Psoas muscle (tissue), 8 donors: ENCODE data around the gene TP53I11. TPM values are rescaled to one million over a fixed set of nuclear protein-coding genes. Genes with fewer than 3 reads are reported as not detected.

Experiments used
- ATAC-seq, 4 donors: fragments of 200-7000 bp; cut with Tn5 transposase; one replicate each; pipeline ENCODE4 v1.9.1; 2020; ENCODE audit warnings: moderate library complexity in 3 of 4, mild to moderate bottlenecking in 2 of 4
- DNase-seq, 2 donors: peaks; one replicate each; pipeline ENCODE4 v3.0.0-alpha.2; 2020
- H3K27ac ChIP-seq: fragments of 200-600 bp; one replicate; pipeline ENCODE4 v1.8.0; 2022
- H3K27me3 ChIP-seq, 3 donors: fragments of 200-600 bp in 1 of 3; one replicate each; pipeline versions ENCODE4 v1.6.1 to v1.8.0; 2013 to 2022; ENCODE audit warnings: low read length in 2 of 3, mild to moderate bottlenecking in 2 of 3, moderate library complexity in 1 of 3; ENCODE audit not compliant: insufficient read depth in 3 of 3
- H3K36me3 ChIP-seq, 2 donors: fragments of 200-600 bp in 1 of 2; one replicate each; pipeline versions ENCODE4 v1.6.1 to v1.8.0; 2013 to 2022; ENCODE audit warnings: low read depth in 1 of 2, mild to moderate bottlenecking in 1 of 2, moderate library complexity in 1 of 2; ENCODE audit not compliant: insufficient read depth in 1 of 2
- H3K4me1 ChIP-seq: fragments of 200-600 bp; one replicate; pipeline ENCODE4 v1.8.0; 2022
- H3K4me3 ChIP-seq: fragments of 200-600 bp; one replicate; pipeline ENCODE4 v1.8.0; 2022; ENCODE audit warnings: mild to moderate bottlenecking
- H3K9me3 ChIP-seq: fragments of 200-600 bp; one replicate; pipeline ENCODE4 v1.8.0; 2022
- CTCF ChIP-seq: fragments of 200-600 bp; IDR thresholded peaks from one replicate; pipeline ENCODE4 v1.8.0; 2022; ENCODE audit warnings: antibody characterized with exemption
- WGBS, 3 donors: extraction: QIAGEN DNeasy Blood & Tissue Kit; methylation state at CpG; one replicate each; pipeline versions ENCODE4 v1.1.6 to v1.1.7; 2013; 5-methylcytosine and 5-hydroxymethylcytosine counted together
- intact Hi-C, 2 donors: fragments of 100-400 bp; cut with DNase I; formaldehyde crosslinking; loops; one replicate each; pipeline versions ENCODE4 v1.11.0 to v1.14.2; 2022
- polyA plus RNA-seq, 3 donors: library from polyadenylated mRNA; stranded (reverse); fragments of 200-250 nt; gene quantifications; one replicate each; pipeline ENCODE4 v1.2.3, GENCODE V29; 2013
- total RNA-seq, 4 donors: library from RNA; stranded (reverse); fragmentation: NEBNext Ultra II Directional in 2 of 4; extraction: Animal tissue kit (Norgen Biotek cat#: 25700) in 2 of 4; gene quantifications; one replicate each; pipeline versions ENCODE4 v1.2.1 to v1.2.4, GENCODE V29; 2021 to 2023
- donor health status: healthy with polysubstance abuse.
- donor health status: DM: no; HTN: no; CAD: no; lungs with moderate emphysema.
- donor health status: Bipolar disorder and iron deficiency.
- donor health status: healthy.
- donor health status: DM: yes; HTN: yes; CAD: no.
- donor health status: DM: no; HTN: no; CAD: no.
- donor health status: DM: no; HTN: no; CAD: no.
- donor health status: DM: yes; HTN: yes; CAD: no.

The TP53I11 gene
- total and polyA plus RNA-seq, 7 donors = 4.8 to 16.5 (median 8.3) TPM

- intact Hi-C loops = no loop called here
- Histone ChIP-seq H3K27me3 (no peaks in the 10 kb centered on the region), H3K4me1 (no peaks in the 10 kb centered on the region), H3K9me3 (no peaks in the 10 kb centered on the region), H3K4me3 (no peak overlapping the region), H3K36me3 (no peaks in the 10 kb centered on the region), H3K27ac (no peak overlapping the region)
- DNase-seq = no peak
- no peak for ATAC-seq
- 78 to 93% (median 86%) methylated on average over 3 of the region's 3 CpGs for WGBS, 3 donors
- no peak for TF ChIP-seq CTCF
Measured at GRCh38 chr11:44962464-44962863, 11.8 kb upstream of the TP53I11 start.

- H3K27me3 ChIP-seq = peaks cover 0 to 9% (median 0%) of the 10 kb centered on the region in 3 donors
- 43 to 50% (median 44%) methylated on average over 7 of the region's 7 CpGs for WGBS, 3 donors
- H3K36me3 ChIP-seq = no peaks in the 10 kb centered on the region
- H3K27ac ChIP-seq = no peak overlapping the region
- ATAC-seq (no peak), DNase-seq (no peak)
- H3K4me3 ChIP-seq = no peak overlapping the region
- no peaks in the 10 kb centered on the region for H3K4me1 ChIP-seq
- TF ChIP-seq CTCF = no peak
- intact Hi-C loops = no loop called here
- H3K9me3 ChIP-seq = no peaks in the 10 kb centered on the region
Measured at GRCh38 chr11:44960200-44960845, 9.6 kb upstream of the TP53I11 start.

GRCh38 chr11:44959064-44959463 lies 8.4 kb upstream of the TP53I11 start:
- H3K4me3 ChIP-seq = no peak overlapping the region
- ATAC-seq = no peak
- H3K9me3 ChIP-seq = no peaks in the 10 kb centered on the region
- no peaks in the 10 kb centered on the region for H3K4me1 ChIP-seq
- 92 to 99% (median 94%) methylated on average over 3 of the region's 3 CpGs for WGBS, 3 donors
- H3K27ac ChIP-seq = no peak overlapping the region
- H3K36me3 ChIP-seq = no peaks in the 10 kb centered on the region
- H3K27me3 ChIP-seq = peaks cover 0 to 9% (median 0%) of the 10 kb centered on the region in 3 donors
- DNase-seq = no peak
- TF ChIP-seq CTCF = no peak
- intact Hi-C loops = no loop called here

- Histone ChIP-seq H3K27ac (no peak overlapping the region), H3K36me3 (no peaks in the 10 kb centered on the region), H3K27me3 (peaks cover 0 to 9% (median 0%) of the 10 kb centered on the region in 3 donors), H3K4me3 (no peak overlapping the region), H3K4me1 (no peaks in the 10 kb centered on the region), H3K9me3 (no peaks in the 10 kb centered on the region)
- intact Hi-C loops = no loop called here
- ATAC-seq (no peak), DNase-seq (no peak)
- no peak for TF ChIP-seq CTCF
- WGBS, 3 donors = 58 to 62% (median 61%) methylated on average over 8 of the region's 8 CpGs
Measured at GRCh38 chr11:44957776-44958564, 7.3 kb upstream of the TP53I11 start.
